GM19452 (cell line): ENCODE results near the gene ELL.
"Not testable (repeated sequence)": the region's sequence is repeated elsewhere in the genome, so short reads cannot be mapped to it uniquely, and the experiment has no call there.

Experiments
- ATAC-seq: cut with Tn5 transposase; IDR thresholded peaks from one replicate; pipeline ENCODE4 v1.9.1; 2021; ENCODE audit not compliant: unreplicated experiment

The ELL gene

DNA sequence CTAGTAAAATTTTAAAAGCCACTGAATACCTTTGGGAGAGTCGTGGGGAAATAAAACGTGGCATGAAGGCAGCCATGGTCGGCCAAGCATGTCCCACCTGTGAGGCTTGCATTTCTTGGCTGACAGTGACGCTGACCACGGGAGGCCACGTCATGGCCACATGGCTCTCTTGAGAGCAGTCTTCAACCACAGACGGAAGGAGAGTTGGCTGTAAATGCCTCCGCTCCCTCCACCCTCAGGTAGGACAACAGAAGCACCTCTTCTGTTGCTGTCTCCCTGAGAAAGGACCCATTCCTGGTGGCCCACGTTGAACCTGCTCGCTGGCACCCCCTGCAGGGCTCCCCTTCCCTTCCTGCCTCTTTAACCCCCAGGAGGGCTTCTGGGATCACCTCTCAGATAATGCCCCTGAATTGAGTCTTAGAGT is 113.8 kb downstream of the ELL start:
- ATAC-seq: peak; percentile 65

DNA sequence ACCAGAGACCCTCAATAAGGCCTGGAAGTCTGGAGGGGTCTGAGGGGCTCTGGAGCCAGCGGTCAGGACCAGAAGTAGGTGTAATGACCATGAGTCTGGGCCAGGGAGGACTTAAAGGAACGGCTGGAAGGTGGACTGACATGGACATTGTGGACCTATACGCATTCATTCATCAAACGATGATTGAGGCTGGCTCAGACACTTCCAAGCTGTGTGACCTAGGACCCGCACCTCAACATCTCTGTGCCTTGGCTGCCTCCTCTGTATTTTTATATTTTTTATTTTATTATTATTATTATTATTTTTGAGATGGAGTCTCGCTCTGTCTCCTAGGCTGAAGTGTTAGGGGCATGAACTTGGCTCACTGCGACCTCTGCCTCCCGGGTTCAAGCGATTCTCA is 115.1 kb downstream of the ELL start:
- no peak for ATAC-seq

DNA sequence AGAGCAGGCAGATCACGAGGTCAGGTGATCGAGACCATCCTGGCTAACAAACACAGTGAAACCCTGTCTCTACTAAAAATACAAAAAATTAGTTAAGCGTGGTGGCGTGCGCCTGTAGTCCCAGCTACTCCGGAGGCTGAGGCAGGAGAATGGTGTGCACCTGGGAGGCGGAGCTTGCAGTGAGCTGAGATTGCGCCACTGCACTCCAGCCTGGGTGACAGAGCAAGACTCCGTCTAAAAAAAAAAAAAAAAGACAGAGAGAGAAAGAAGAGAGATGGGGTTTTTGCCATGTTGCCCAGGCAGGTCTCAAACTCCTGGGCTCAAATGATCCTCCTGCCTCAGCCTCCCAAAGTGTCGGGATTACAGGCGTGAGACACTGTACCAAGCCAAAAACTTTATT is 116.1 kb downstream of the ELL start:
- ATAC-seq: not testable (repeated sequence)

DNA sequence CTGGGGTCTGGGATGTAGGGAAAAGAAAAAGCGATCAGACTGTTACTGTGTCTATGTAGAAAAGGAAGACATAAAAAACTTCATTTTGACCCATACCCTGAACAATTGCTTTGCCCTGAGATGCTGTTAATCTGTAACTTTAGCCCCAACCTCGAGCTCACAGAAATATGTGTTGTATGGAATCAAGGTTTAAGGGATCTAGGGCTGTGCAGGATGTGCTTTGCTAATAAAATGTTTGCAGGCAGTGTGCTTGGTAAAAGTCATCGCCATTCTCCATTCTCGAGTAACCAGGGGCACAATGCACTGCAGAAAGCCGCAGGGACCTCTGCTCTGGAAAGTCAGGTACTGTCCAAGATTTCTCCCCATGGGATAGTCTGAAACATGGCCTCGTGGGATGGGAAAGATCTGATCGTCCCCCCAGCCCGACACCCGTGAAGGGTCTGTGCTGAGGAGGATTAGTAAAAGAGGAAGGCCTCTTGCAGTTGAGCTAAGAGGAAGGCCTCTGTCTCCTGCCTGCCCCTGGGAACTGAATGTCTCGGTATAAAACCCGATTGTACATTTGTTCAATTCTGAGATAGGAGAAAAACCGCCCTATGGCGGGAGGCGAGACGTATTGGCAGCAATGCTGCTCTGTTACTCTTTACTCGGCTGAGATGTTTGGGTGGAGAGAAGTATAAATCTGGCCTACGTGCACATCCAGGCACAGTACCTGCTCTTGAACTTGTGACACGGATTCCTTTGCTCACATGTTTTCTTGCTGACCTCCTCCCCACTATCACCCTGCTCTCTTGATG is 119.2 kb downstream of the ELL start:
- ATAC-seq: not testable (repeated sequence)

DNA sequence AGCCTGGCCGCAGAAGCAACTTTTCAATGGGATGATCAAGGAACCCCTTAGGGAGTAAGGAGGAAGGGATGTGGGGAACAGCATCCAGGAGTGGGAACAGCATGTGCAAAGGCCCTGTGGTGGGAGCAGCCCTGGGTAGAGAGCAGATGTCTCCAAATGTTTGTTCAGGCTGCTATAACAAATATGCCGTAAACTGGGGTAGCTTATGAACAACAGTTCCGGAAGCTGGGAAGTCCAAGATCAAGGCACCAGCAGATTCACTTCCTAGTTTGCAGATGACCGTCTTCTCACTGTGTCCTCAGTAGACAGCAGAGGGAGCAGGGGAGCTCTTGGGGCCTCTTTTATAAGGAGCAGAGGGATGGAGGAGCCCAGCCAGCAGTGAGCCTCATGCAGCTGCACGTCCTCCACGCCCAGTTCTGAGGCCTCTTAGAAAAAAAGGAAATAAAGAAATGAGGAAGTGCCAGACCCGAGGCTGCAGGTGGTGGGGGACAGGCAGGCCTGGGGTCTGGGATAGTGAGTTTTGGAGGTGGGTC is 120.2 kb downstream of the ELL start:
- ATAC-seq: no peak

DNA sequence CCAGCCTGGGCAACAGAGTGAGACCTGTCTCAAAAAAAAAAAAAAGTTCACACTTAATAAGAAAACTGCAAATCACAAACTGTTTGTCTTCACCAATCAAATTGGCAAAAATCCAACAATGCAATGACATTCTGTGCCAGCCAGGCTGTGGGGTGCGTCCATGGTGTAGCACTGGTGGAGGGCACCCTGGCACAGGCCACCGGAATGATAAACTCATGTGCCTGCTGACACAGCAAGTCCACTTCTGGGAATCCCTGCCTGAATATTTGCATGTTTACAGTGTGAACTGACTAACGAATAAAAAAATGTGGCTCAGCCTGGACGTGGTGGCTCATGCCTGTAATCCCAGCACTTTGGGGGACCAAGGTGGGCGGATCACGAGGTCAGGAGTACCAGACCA is 122.9 kb downstream of the ELL start:
- no peak for ATAC-seq

DNA sequence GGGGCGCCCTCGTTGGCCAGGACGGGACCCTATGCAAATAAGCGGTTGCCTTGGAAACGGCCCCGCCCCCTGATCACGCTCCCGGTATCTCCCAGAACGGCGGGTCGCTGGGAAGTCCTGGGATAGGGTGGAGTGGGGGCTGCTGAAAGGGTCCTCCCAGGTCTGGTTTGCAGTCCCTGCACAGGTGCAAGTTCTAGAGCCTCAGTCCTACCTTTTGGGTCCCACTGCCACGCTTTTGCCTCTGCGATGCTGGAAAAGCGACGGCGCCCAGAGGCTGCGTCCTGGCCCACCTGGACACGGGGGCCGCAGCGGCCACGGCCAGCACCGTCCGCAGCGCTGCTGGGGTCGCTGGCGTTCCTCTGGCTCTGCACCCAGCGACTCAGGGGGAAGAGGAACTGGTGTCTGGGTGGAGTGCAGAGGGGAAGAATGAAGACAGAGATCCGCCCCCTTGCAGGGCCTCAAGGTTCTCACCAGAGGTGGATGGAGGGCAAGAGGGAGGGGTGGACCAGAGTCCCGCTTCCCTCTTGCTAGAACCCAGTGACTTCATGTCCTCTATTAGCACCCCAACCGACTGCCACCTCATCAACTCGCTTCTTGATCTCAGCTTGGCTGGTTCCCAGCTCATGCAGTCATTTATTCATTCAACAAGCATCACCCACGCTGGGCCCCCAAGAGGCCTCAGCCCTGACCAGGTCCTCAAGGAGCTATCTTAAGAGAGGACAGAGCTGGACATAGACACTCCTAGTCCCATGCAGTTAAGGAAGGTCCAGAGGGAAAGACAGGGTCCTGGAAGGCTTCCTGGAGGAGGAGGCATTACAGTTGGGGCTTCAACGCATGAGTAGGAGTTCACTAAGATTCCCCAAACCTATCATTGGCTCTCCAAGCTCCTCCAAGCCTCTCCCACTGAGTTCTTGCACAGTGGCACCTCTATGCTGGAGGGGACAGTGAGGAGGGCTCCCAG is 124.3 kb downstream of the ELL start, which contains the start of gene LRRC25:
TSS of gene LRRC25 (minus strand) at position 381 of the 961 bp plus-strand sequence. CDS start 659 bp downstream, outside the sequence.
- no peak for ATAC-seq

DNA sequence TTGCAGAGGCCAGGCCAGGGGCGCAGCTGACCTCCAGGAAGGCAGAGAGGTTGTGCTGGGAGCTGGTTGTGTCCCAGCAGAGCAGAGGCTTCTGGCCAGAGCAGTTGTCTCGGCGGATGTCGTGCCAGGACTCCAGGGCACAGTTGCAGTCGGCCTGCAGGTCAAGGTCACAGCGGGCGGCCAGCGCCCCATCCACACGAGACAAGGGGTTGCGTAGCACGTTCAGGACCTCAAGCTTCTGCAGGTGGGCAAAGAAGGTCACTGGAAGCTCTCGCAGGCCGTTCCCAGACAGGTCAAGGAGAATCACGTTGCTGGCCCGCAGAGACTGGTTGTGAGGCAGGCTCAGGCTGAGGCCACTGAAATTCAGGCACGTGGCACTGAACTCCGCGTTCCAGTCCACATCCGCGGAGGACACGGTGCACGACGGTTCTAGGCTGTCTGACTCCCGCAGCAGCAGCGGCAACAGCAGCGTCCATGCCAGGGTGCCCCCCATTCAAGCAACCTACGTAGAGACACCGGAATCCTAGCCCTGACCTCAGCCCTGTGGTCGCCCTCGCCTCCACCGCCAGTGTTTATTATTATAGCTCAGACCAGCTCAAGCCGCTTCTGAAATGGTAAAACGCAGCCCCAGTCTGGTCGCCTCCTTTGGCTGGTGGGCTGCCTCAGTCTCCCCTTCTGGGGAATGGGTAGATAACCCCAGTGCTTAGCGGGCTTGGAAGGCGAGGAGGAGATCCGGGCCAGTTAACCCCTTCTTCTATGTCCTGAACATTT is 125.2 kb downstream of the ELL start:
- ATAC-seq: no peak

DNA sequence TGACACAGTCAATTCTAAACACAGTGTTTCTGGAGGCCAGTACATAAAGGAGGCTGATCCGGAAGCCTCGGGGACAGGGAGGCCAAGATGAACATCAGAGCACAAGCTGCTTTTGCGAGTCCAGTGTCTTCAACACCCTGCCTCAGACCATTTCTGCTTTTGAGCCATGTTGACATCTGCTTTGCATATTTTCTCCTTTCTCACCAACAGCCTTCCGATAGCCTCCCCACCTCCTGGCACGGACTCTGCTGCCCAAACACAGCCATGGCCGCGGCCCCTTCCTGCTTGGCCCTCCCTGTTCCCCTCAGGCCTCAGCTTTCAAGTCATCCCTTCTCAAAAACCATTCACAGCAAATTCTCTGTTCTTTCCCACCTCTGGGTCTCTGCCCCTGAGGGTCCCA is 128.0 kb downstream of the ELL start:
- ATAC-seq: no peak

DNA sequence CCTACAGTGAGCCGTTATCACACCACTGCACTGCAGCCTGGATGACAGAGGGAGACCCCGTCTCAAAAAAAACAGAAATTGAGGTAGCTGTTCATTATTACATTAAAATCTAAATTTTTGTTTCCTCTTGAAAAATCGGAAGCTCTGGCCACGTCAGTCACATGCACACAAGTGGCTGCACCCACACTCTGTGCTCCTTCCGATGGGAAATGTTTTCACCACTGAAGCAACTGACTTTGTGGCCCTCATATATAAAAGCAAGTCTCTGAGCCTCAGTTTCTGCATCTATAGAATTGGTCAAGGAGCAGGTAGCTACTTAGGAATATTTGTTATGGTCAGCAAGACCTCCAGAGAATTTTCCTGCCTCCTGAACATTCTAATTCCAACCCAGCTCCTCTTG is 128.9 kb downstream of the ELL start:
- ATAC-seq: no peak
